HS-5 (cell line): ENCODE results near the gene TCEAL4.
"Not testable (repeated sequence)": the region's sequence is repeated elsewhere in the genome, so short reads cannot be mapped to it uniquely, and the experiment has no call there.

ENCODE experiments used
- DNase-seq: peaks from one replicate; pipeline ENCODE4 v3.0.0-alpha.2; 2012; ENCODE audit warnings: low read depth

Gene TCEAL4

DNA sequence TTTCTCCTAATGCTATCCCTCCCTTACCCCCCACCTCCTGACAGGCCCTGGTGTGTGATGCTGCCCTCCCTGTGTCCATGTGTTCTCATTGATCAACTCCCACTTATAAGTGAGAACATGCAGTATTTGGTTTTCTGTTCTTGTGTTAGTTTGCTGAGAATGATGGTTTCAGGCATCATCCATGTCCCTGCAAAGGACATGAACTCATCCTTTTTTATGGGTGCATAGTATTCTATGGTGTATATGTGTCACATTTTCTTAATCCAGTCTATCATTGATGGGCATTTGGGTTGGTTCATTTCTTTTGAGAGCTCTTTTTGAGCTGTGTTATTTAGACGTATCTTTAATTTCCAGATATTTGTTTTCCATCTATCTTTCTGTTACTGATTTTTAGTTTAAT lies 7.0 kb downstream of the TCEAL4 start:
- DNase-seq, result not testable (repeated sequence)

DNA sequence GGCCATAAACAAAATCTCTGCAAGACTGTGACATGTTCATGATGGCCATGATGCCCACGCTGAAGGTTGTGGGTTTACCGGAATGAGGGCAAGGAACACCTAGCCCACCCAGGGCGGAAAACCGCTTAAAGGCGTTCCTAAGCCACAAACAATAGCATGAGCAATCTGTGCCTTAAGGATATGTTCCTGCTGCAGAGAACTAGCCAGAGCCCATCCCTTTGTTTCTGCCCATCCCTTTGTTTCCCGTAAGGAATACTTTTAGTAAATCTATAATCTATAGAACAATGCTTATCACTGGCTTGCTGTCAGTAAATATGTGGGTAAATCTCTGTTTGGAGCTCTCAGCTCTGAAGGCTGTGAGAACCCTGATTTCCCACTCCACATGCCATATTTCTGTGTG lies 9.9 kb downstream of the TCEAL4 start:
- DNase-seq, result not testable (repeated sequence)

- no peak for DNase-seq
These were observed 22.3 kb downstream of the TCEAL4 start, which contains the start of gene TCEAL3 for GRCh38 chrX:103607364-103608305. Gene TCEAL3, plus strand, starts transcription at chrX:103607963. Its CDS starts 1,102 bp downstream, at chrX:103609065.

DNA sequence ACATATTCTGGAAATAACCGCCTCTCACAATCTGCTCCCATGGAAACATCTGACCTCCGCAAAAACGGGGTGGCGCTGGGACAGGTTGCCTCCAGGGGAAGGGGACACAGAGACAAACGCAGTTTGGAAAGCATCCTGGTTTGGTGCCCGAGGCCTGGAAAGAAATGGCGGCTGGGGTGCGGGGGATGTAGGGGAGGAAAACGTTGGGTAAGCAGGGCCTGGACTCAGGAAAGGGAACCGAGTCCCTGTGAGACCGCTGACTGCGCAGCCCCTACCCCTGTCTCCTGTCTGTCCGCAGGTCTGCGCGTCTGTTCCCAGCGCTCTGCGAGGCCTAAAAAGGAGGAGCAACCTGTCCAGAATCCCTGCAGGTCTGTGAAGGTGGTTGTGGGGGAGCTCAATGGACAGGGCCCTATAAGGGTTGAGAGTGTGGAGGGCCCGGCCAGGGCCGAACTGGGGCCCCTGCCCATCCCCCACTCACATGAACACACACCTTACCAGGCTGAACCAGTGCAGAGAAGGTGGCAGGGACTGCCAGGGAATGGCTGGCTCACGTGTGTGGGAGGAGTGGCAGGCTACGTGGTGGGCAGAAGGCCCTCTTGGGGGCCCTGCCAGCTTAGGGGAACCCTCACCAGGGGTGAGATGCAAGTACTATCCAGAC lies 23.1 kb downstream of the TCEAL4 start:
- no peak for DNase-seq

GRCh38 chrX:103610282-103610681 lies 25.0 kb downstream of the TCEAL4 start:
- no peak for DNase-seq

DNA sequence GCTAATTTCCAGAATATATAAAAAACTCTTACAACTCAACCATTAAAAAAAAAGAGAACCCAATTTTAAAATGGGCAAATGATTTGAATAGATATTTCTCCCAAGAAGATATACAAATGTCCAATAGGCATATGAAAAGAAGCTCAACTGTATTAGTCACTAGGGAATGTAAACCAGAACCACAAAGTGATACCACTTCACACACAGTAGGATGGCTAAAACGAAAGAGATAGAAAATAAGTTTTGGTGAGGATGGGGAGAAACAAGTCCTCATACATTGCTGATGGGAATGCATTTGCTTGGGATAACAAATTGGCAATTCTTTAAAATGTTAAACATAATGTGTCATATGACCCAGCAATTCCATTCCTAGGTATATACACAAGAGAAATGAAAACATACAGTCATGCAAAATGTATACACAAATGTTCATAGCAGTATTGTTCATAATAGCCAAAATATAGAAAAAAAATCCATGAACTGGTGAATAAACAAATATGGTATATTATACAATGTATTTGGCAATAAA lies 28.1 kb downstream of the TCEAL4 start:
- no peak for DNase-seq

GRCh38 chrX:103614999-103615398 lies 29.7 kb downstream of the TCEAL4 start:
- DNase-seq, result no peak

- DNase-seq, result no peak
These were observed 30.6 kb downstream of the TCEAL4 start for GRCh38 chrX:103615781-103616371.

DNA sequence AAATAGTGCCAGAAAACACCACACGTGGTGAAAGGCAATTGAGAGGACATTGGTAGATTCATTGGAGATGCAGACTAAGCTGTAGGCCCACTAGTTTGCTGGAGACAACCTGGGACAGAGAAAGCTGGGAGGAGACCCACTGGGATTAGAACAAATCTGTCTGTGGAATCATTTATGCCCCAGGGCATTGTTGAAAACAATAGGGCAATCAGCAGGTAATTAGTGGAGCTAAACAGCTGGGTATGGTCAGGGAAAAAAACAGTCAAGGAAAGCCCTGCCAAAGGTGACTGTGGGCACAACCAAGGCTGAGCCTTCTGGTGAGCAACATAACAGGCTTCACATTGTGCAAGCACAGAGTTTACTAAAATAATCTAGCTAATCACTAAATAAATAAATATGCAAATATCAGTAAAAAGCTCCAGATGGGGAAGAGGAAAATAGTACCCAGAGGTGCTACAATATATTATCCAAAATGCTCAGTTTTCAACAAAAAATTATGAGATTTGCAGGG lies 31.4 kb downstream of the TCEAL4 start:
- DNase-seq, result no peak

DNA sequence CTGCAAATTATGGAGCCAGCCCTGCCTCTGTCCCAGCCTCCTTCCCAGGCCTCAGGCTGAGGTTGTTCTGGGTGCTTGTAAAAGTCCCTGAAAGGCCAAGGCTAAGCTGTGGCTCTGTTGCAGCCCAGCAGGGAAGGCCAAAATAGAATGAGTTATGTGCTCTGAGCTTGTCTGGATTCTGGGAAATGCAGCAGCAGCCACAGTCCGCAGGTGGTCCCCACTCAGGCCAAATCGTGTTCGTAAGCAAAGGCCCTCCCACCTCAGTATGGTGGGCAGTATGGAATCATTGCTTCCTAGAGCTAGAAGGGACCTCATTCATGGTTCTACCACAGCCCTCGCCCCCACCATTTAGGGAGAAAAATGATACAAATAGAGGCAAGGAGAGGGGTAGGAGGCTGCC lies 38.8 kb downstream of the TCEAL4 start:
- no peak for DNase-seq

GRCh38 chrX:103626855-103627254 lies 41.5 kb downstream of the TCEAL4 start:
- DNase-seq, result no peak

- no peak for DNase-seq
These were observed 43.3 kb downstream of the TCEAL4 start, which contains the start of gene TCEAL1 for GRCh38 chrX:103628386-103629317. Gene TCEAL1, plus strand, starts transcription at chrX:103628975. Its CDS starts 942 bp downstream, at chrX:103629917.

- DNase-seq, result no peak
These were observed 44.2 kb downstream of the TCEAL4 start for GRCh38 chrX:103629318-103630170.

DNA sequence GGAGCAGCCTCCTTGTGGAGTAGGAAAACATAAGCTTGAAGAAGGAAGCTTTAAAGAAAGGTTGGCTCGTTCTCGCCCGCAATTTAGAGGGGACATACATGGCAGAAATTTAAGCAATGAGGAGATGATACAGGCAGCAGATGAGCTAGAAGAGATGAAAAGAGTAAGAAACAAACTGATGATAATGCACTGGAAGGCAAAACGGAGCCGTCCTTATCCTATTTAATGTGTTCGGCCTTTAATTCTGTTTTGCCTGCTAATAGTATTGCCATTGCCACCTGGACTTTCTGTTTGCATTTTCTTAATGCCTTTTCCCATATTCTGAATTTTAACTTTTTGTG lies 44.8 kb downstream of the TCEAL4 start:
- DNase-seq, result no peak

- no peak for DNase-seq
These were observed 45.8 kb downstream of the TCEAL4 start for GRCh38 chrX:103631145-103631544.

GRCh38 chrX:103635436-103635835 lies 50.1 kb downstream of the TCEAL4 start:
- no peak for DNase-seq
